H9 (cell line): Measurements from ENCODE around the gene CCDC142. TPM values are rescaled to one million over a fixed set of nuclear protein-coding genes. Genes with fewer than 3 reads are reported as not detected.

Experiments
- DNase-seq: peaks from one replicate; pipeline ENCODE4 v3.0.0-alpha.2; 2017
- H2AFZ ChIP-seq: one replicate; pipeline ENCODE4 v1.6.1; 2013; ENCODE audit warnings: mild to moderate bottlenecking, low read length, control low read depth, moderate library complexity
- H2AK5ac ChIP-seq: 2 replicates; pipeline ENCODE4 v1.6.1; 2013; ENCODE audit warnings: low read length, control low read depth, mixed read lengths; ENCODE audit not compliant: insufficient read length
- H2BK120ac ChIP-seq: one replicate; pipeline ENCODE4 v1.6.1; 2013; ENCODE audit warnings: low read depth, mild to moderate bottlenecking, low read length, control low read depth, inconsistent platforms; ENCODE audit not compliant: poor library complexity, severe bottlenecking
- H2BK12ac ChIP-seq: 2 replicates; pipeline ENCODE4 v1.6.1; 2013; ENCODE audit warnings: low read length, control low read depth, mixed read lengths, low read depth; ENCODE audit not compliant: insufficient read length
- H2BK15ac ChIP-seq: 2 replicates; pipeline ENCODE4 v1.6.1; 2013; ENCODE audit warnings: low read depth, low read length, control low read depth
- H2BK20ac ChIP-seq: one replicate; pipeline ENCODE4 v1.6.1; 2013; ENCODE audit warnings: low read depth, mild to moderate bottlenecking, low read length, control low read depth, inconsistent platforms; ENCODE audit not compliant: poor library complexity, severe bottlenecking
- H2BK5ac ChIP-seq: 2 replicates; pipeline ENCODE4 v1.6.1; 2013; ENCODE audit warnings: low read length, control low read depth, mixed read lengths; ENCODE audit not compliant: insufficient read length
- H3K14ac ChIP-seq: 2 replicates; pipeline ENCODE4 v1.6.1; 2013; ENCODE audit warnings: low read length, control low read depth; ENCODE audit not compliant: insufficient read depth
- H3K18ac ChIP-seq: 2 replicates; pipeline ENCODE4 v1.6.1; 2013; ENCODE audit warnings: low read depth, mild to moderate bottlenecking, mixed read lengths, low read length, control low read depth; ENCODE audit not compliant: insufficient read length
- H3K23ac ChIP-seq: 2 replicates; pipeline ENCODE4 v1.6.1; 2013; ENCODE audit warnings: low read length, control low read depth, mixed read lengths, low read depth; ENCODE audit not compliant: insufficient read length
- H3K23me2 ChIP-seq: 2 replicates; pipeline ENCODE4 v1.6.1; 2013; ENCODE audit warnings: low read depth, mild to moderate bottlenecking, mixed read lengths, low read length, control low read depth; ENCODE audit not compliant: insufficient read length, poor library complexity, severe bottlenecking
- H3K27ac ChIP-seq: 2 replicates; pipeline ENCODE4 v1.5.1; 2013; ENCODE audit warnings: low read length, control low read depth, mixed read lengths, low read depth; ENCODE audit not compliant: insufficient read length
- H3K27me3 ChIP-seq: 2 replicates; pipeline ENCODE4 v1.6.1; 2013; ENCODE audit warnings: low read length, control low read depth, inconsistent platforms; ENCODE audit not compliant: insufficient read depth
- H3K4ac ChIP-seq: 2 replicates; pipeline ENCODE4 v1.6.1; 2013; ENCODE audit warnings: low read depth, mild to moderate bottlenecking, control low read depth, inconsistent platforms, low read length, moderate library complexity
- H3K4me1 ChIP-seq: 2 replicates; pipeline ENCODE4 v1.6.1; 2013; ENCODE audit warnings: low read length, control low read depth, inconsistent platforms; ENCODE audit not compliant: insufficient read depth
- H3K4me2 ChIP-seq: 2 replicates; pipeline ENCODE4 v1.6.1; 2013; ENCODE audit warnings: low read length, control low read depth, mixed read lengths; ENCODE audit not compliant: insufficient read length, insufficient read depth
- H3K56ac ChIP-seq: 2 replicates; pipeline ENCODE4 v1.6.1; 2013; ENCODE audit warnings: low read depth, mild to moderate bottlenecking, mixed read lengths, low read length, control low read depth; ENCODE audit not compliant: insufficient read length
- H3K79me1 ChIP-seq: 2 replicates; pipeline ENCODE4 v1.6.1; 2013; ENCODE audit warnings: low read depth, mild to moderate bottlenecking, moderate library complexity, low read length, control low read depth, inconsistent platforms; ENCODE audit not compliant: insufficient read depth, poor library complexity, severe bottlenecking
- H3K79me2 ChIP-seq: 2 replicates; pipeline ENCODE4 v1.6.1; 2013; ENCODE audit warnings: low read length, control low read depth, inconsistent platforms; ENCODE audit not compliant: insufficient read depth
- H3K9ac ChIP-seq: 2 replicates; pipeline ENCODE4 v1.6.1; 2013; ENCODE audit warnings: low read length, control low read depth, mixed read lengths; ENCODE audit not compliant: insufficient read length; ENCODE audit errors: extremely low read depth
- H3K9me3 ChIP-seq: one replicate; pipeline ENCODE4 v1.6.1; 2013; ENCODE audit warnings: low read depth, low read length, inconsistent platforms; ENCODE audit not compliant: control insufficient read depth
- H3T11ph ChIP-seq: one replicate; pipeline ENCODE4 v1.6.1; 2013; ENCODE audit warnings: mild to moderate bottlenecking, low read length, control low read depth, inconsistent platforms
- H4K20me1 ChIP-seq: one replicate; pipeline ENCODE4 v1.6.1; 2013; ENCODE audit not compliant: control insufficient read depth, insufficient read length, insufficient read depth
- H4K5ac ChIP-seq: 2 replicates; pipeline ENCODE4 v1.6.1; 2013; ENCODE audit warnings: low read depth, mild to moderate bottlenecking, mixed read lengths, low read length, control low read depth; ENCODE audit not compliant: insufficient read length
- H4K8ac ChIP-seq: replicated peaks from 2 replicates; pipeline ENCODE4 v1.6.1; 2013; ENCODE audit warnings: low read length, control low read depth, mixed read lengths, low read depth; ENCODE audit not compliant: insufficient read length
- H4K91ac ChIP-seq: 2 replicates; pipeline ENCODE4 v1.6.1; 2013; ENCODE audit warnings: low read depth, mild to moderate bottlenecking, moderate library complexity, mixed read lengths, low read length, control low read depth; ENCODE audit not compliant: insufficient read length
- H3K27ac Mint-ChIP-seq, 3 experiments: 2 replicates in 2 of 3; 3 replicates in 1 of 3; pipeline ENCODE4 v1.8.0; 2020 to 2021; ENCODE audit warnings: mixed read lengths in 3 of 3, mild to moderate bottlenecking in 1 of 3, moderate library complexity in 1 of 3
- H3K27me3 Mint-ChIP-seq: 2 replicates; pipeline ENCODE4 v1.8.0; 2021; ENCODE audit warnings: low read depth, mild to moderate bottlenecking, moderate library complexity, mixed read lengths
- H3K36me3 Mint-ChIP-seq, 3 experiments: 2 replicates in 2 of 3; 3 replicates in 1 of 3; pipeline ENCODE4 v1.8.0; 2020 to 2021; ENCODE audit warnings: low read depth in 3 of 3, mixed read lengths in 3 of 3; ENCODE audit not compliant: insufficient read depth in 1 of 3
- H3K4me1 Mint-ChIP-seq, 2 experiments: 2 replicates each; pipeline ENCODE4 v1.8.0; 2020; ENCODE audit warnings: mixed read lengths in 2 of 2
- H3K4me3 Mint-ChIP-seq, 2 experiments: 2 replicates in 1 of 2; 3 replicates in 1 of 2; pipeline ENCODE4 v1.8.0; 2020 to 2021; ENCODE audit warnings: mild to moderate bottlenecking in 2 of 2, mixed read lengths in 2 of 2, moderate library complexity in 1 of 2
- H3K9me3 Mint-ChIP-seq, 2 experiments: 2 replicates in 1 of 2; 3 replicates in 1 of 2; pipeline ENCODE4 v1.8.0; 2020; ENCODE audit warnings: mild to moderate bottlenecking in 2 of 2, mixed read lengths in 2 of 2, moderate library complexity in 1 of 2
- CTCF ChIP-seq: fragments of 200-600 bp; sonication (generic); conservative IDR thresholded peaks from 3 replicates; pipeline ENCODE4 v1.8.0; 2021; ENCODE audit warnings: antibody characterized with exemption, mild to moderate bottlenecking
- WGBS: extraction: QIAGEN DNeasy Blood & Tissue Kit; methylation state at CpG from one replicate; pipeline ENCODE4 v1.1.7; 2013; ENCODE audit warnings: missing lambda C conversion rate, low lambda C conversion rate, mixed read lengths; ENCODE audit not compliant: insufficient read length; ENCODE audit errors: extremely low coverage; 5-methylcytosine and 5-hydroxymethylcytosine counted together
- total RNA-seq: library from RNA; stranded (reverse); gene quantifications from 2 replicates; pipeline ENCODE4 v1.2.1, GENCODE V29; 2021

The CCDC142 gene
- total RNA-seq, 1 experiment from 2014 or later = 21.5 TPM

DNA sequence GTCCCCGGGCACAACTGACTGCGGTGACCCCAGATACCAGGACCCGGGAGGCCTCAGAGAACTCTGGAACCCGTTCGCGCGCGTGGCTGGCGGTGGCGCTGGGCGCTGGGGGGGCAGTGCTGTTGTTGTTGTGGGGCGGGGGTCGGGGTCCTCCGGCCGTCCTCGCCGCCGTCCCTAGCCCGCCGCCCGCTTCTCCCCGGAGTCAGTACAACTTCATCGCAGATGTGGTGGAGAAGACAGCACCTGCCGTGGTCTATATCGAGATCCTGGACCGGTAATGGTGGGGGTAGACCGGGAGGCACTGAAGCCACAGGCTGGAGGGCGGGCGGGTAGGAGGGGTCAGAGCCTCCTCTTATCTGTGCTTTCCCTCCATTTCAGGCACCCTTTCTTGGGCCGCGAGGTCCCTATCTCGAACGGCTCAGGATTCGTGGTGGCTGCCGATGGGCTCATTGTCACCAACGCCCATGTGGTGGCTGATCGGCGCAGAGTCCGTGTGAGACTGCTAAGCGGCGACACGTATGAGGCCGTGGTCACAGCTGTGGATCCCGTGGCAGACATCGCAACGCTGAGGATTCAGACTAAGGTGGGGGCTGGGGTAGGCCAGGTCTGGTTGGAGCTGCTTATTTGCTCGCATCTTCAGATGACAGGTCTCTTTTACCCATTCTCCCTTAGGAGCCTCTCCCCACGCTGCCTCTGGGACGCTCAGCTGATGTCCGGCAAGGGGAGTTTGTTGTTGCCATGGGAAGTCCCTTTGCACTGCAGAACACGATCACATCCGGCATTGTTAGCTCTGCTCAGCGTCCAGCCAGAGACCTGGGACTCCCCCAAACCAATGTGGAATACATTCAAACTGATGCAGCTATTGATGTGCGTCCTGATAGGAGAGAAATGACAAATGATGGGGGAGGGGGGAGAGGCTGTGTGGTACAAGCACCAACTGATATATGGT lies 47.7 kb upstream of the CCDC142 start:
- Histone ChIP-seq H3T11ph (no peak overlapping the region), H3K18ac (no peak overlapping the region), H3K56ac (no peak overlapping the region), H2BK15ac (no peak overlapping the region), H2BK20ac (no peak overlapping the region), H3K9me3 (no peaks in the 10 kb centered on the region), H2AFZ (no peak overlapping the region), H3K23ac (no peak overlapping the region), H3K9ac (peak overlapping the region; percentile 57), H3K23me2 (peaks cover 15% of the 10 kb centered on the region), H3K4me2 (peak overlapping the region; percentile 83), H2AK5ac (no peak overlapping the region), H3K79me1 (peaks cover 4% of the 10 kb centered on the region), H4K5ac (no peak overlapping the region), H4K91ac (no peak overlapping the region), H3K4me1 (peaks cover 4% of the 10 kb centered on the region; the same call in 1 of the 2 replicates), H4K8ac (no peak overlapping the region), H3K4ac (no peak overlapping the region), H4K20me1 (no peaks in the 10 kb centered on the region), H3K14ac (no peak overlapping the region; the same call in 1 of the 2 replicates), H2BK5ac (no peak overlapping the region), H3K27me3 (no peaks in the 10 kb centered on the region), H3K79me2 (peaks cover 4% of the 10 kb centered on the region; the same call in 1 of the 2 replicates), H2BK120ac (no peak overlapping the region), H2BK12ac (no peak overlapping the region), H3K27ac (no peak overlapping the region)
- H3K36me3 Mint-ChIP-seq = peaks cover 30 to 64% (median 47%) of the 10 kb centered on the region in 3 experiments
- H3K27me3 Mint-ChIP-seq = peaks cover 2% of the 10 kb centered on the region; the same call in 1 of the 2 replicates
- DNase-seq = peak; percentile 53
- no peak overlapping the region for H3K27ac Mint-ChIP-seq
- no peaks in the 10 kb centered on the region; a peak in 1 of 5 replicates for H3K9me3 Mint-ChIP-seq
- peaks cover 17 to 22% of the 10 kb centered on the region in 2 experiments for H3K4me1 Mint-ChIP-seq
- peak overlapping the region; percentile 98 to 99 for H3K4me3 Mint-ChIP-seq
- no CpG with 5 or more reads among the region's 54 CpGs for WGBS
- TF ChIP-seq CTCF = no peak
